ENCODE results near the gene USP32. TPM values are rescaled to one million over a fixed set of nuclear protein-coding genes. Genes with fewer than 3 reads are reported as not detected.

The USP32 gene
- total RNA-seq, 3 donors from 2014 or later (not counting 1 experiment from before 2014, with no cell fraction given): 41.3 to 68.5 (median 41.7) TPM

- Histone ChIP-seq H3K36me3 (ENCODE audit: control insufficient read depth, insufficient read depth, low read length) (no peaks in the 10 kb centered on the region), H3K4me1 (ENCODE audit: control insufficient read depth, insufficient read depth, low read length) (peaks cover 4% of the 10 kb centered on the region), H3K27ac (ENCODE audit: low read length) (no peak overlapping the region), H3K9me3 (ENCODE audit: control insufficient read depth, insufficient read depth, low read length) (no peaks in the 10 kb centered on the region), H3K27me3 (ENCODE audit: control insufficient read depth, insufficient read depth, low read length) (no peaks in the 10 kb centered on the region), H3K4me3 (ENCODE audit: low read length) (no peak overlapping the region)
- intact Hi-C loops (cut with micrococcal nuclease): no loop called here
- peaks cover 39 to 43% of the 10 kb centered on the region in 2 donors for H3K4me1 Mint-ChIP-seq
- H3K4me3 Mint-ChIP-seq: no peak overlapping the region
- no peaks in the 10 kb centered on the region for H3K9me3 Mint-ChIP-seq
- no peaks in the 10 kb centered on the region for H3K36me3 Mint-ChIP-seq
- WGBS (ENCODE audit: insufficient coverage): 79% methylated on average over 4 of the region's 4 CpGs
- no peaks in the 10 kb centered on the region for H3K27me3 Mint-ChIP-seq (ENCODE audit: low read depth in 2 of 2)
- TF ChIP-seq CTCF (IDR thresholded peaks at IDR 0.05): no peak
- H3K27ac Mint-ChIP-seq: peak overlapping the region; percentile 35 to 53
- DNase-seq (no peak), ATAC-seq (no peak)
These were observed 36.0 kb downstream of the USP32 start for GRCh38 chr17:60355663-60356594.

- Mint-ChIP-seq H3K36me3 (no peaks in the 10 kb centered on the region), H3K4me3 (no peak overlapping the region), H3K27me3 (ENCODE audit: low read depth in 2 of 2) (no peaks in the 10 kb centered on the region), H3K9me3 (no peaks in the 10 kb centered on the region), H3K27ac (no peak overlapping the region), H3K4me1 (peaks cover 41 to 43% of the 10 kb centered on the region in 2 donors)
- H3K9me3 ChIP-seq (ENCODE audit: control insufficient read depth, insufficient read depth, low read length): no peaks in the 10 kb centered on the region
- TF ChIP-seq CTCF (IDR thresholded peaks at IDR 0.05): no peak
- H3K4me1 ChIP-seq (ENCODE audit: control insufficient read depth, insufficient read depth, low read length): peaks cover 4% of the 10 kb centered on the region
- DNase-seq (no peak), ATAC-seq (no peak)
- H3K36me3 ChIP-seq (ENCODE audit: control insufficient read depth, insufficient read depth, low read length): no peaks in the 10 kb centered on the region
- H3K27ac ChIP-seq (ENCODE audit: low read length): no peak overlapping the region
- intact Hi-C loops (cut with micrococcal nuclease): no loop called here
- no peaks in the 10 kb centered on the region for H3K27me3 ChIP-seq (ENCODE audit: control insufficient read depth, insufficient read depth, low read length)
- WGBS (ENCODE audit: insufficient coverage): no CpG with 5 or more reads among the region's 1 CpG
- H3K4me3 ChIP-seq (ENCODE audit: low read length): no peak overlapping the region
These were observed 37.7 kb downstream of the USP32 start for GRCh38 chr17:60354223-60354622.

GRCh38 chr17:60353773-60354172 is 38.2 kb downstream of the USP32 start:
- Mint-ChIP-seq H3K27ac (no peak overlapping the region), H3K4me3 (no peak overlapping the region), H3K4me1 (peaks cover 37 to 43% of the 10 kb centered on the region in 2 donors), H3K9me3 (no peaks in the 10 kb centered on the region), H3K36me3 (no peaks in the 10 kb centered on the region), H3K27me3 (ENCODE audit: low read depth in 2 of 2) (no peaks in the 10 kb centered on the region)
- Histone ChIP-seq H3K27me3 (ENCODE audit: control insufficient read depth, insufficient read depth, low read length) (no peaks in the 10 kb centered on the region), H3K27ac (ENCODE audit: low read length) (no peak overlapping the region), H3K36me3 (ENCODE audit: control insufficient read depth, insufficient read depth, low read length) (no peaks in the 10 kb centered on the region), H3K4me3 (ENCODE audit: low read length) (no peak overlapping the region), H3K4me1 (ENCODE audit: control insufficient read depth, insufficient read depth, low read length) (peaks cover 4% of the 10 kb centered on the region), H3K9me3 (ENCODE audit: control insufficient read depth, insufficient read depth, low read length) (no peaks in the 10 kb centered on the region)
- WGBS (ENCODE audit: insufficient coverage): 86% methylated on average over 2 of the region's 4 CpGs
- ATAC-seq: no peak
- DNase-seq: no peak
- intact Hi-C loops (cut with micrococcal nuclease): no loop called here
- no peak for TF ChIP-seq CTCF (IDR thresholded peaks at IDR 0.05)
